ENCODE data around the gene CLDN11. TPM values are rescaled to one million over a fixed set of nuclear protein-coding genes. Genes with fewer than 3 reads are reported as not detected.

CLDN11 gene
- total RNA-seq, 2 donors from 2014 or later: 1.3 to 7.2 TPM

DNA sequence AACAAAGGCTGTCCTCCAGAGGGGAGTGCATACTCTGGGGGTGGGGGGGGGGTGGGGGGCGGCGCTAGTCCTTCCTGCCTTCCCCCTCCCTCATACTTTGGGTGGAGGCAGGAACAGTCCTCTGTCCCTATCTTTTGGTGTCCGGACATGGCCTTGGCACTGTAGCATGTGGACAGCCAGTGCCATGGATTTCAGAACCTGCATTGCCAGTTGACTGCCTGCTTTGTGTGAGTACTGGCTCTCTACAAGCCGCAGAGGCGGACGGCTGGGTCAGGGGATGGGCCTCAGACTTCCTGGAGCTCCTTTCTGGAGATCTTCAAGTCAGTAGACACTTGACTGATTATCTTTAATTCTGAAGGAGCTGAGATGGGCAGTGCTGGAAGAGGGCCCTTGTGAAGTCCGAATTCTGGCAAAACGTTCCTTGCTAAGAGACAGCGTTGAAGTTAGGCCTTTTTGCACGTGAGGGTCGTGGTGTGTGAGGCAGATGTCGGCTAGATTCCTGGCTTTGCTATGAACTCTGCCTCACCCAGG lies 2.5 kb downstream of the CLDN11 start:
- Histone ChIP-seq H3K27ac (no peak overlapping the region), H3K4me1 (no peaks in the 10 kb centered on the region), H3K36me3 (no peaks in the 10 kb centered on the region), H3K27me3 (peaks cover 30% of the 10 kb centered on the region), H3K4me3 (no peak overlapping the region), H3K9ac (ENCODE audit: low read depth in 2 of 2, low read length in 2 of 2) (no peak overlapping the region), H3K9me3 (no peaks in the 10 kb centered on the region)
- TF ChIP-seq, protein P1, sequence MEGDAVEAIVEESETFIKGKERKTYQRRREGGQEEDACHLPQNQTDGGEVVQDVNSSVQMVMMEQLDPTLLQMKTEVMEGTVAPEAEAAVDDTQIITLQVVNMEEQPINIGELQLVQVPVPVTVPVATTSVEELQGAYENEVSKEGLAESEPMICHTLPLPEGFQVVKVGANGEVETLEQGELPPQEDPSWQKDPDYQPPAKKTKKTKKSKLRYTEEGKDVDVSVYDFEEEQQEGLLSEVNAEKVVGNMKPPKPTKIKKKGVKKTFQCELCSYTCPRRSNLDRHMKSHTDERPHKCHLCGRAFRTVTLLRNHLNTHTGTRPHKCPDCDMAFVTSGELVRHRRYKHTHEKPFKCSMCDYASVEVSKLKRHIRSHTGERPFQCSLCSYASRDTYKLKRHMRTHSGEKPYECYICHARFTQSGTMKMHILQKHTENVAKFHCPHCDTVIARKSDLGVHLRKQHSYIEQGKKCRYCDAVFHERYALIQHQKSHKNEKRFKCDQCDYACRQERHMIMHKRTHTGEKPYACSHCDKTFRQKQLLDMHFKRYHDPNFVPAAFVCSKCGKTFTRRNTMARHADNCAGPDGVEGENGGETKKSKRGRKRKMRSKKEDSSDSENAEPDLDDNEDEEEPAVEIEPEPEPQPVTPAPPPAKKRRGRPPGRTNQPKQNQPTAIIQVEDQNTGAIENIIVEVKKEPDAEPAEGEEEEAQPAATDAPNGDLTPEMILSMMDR (IDR thresholded peaks at IDR 0.05): no peak
- DNase-seq: no peak
- intact Hi-C loops (cut with DNase I): no loop called here

DNA sequence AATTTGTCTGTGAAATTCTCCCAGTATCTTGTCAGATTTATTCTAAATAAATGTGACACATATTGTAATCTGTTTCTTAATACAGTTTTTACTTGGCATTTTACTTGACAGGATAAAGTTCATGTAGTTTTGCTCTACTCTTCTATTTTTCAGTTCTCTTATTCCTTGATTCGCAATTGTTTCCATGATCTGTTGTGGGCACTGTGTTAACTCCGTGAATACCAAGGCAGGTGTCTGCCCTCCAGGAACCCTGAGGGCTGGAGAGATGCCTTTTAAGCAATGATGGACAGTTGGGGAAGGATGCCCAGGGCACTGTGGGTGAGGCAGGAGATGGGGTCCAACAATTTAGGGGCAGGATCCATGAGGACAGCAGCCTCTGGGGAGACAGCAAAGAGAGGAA lies 3.1 kb downstream of the CLDN11 start:
- Histone ChIP-seq H3K4me1 (no peaks in the 10 kb centered on the region), H3K4me3 (no peak overlapping the region), H3K27me3 (peaks cover 28% of the 10 kb centered on the region), H3K27ac (no peak overlapping the region), H3K36me3 (no peaks in the 10 kb centered on the region), H3K9me3 (no peaks in the 10 kb centered on the region), H3K9ac (ENCODE audit: low read depth in 2 of 2, low read length in 2 of 2) (no peak overlapping the region)
- intact Hi-C loops (cut with DNase I): no loop called here
- TF ChIP-seq, protein P1 (IDR thresholded peaks at IDR 0.05): no peak
- no peak for DNase-seq

DNA sequence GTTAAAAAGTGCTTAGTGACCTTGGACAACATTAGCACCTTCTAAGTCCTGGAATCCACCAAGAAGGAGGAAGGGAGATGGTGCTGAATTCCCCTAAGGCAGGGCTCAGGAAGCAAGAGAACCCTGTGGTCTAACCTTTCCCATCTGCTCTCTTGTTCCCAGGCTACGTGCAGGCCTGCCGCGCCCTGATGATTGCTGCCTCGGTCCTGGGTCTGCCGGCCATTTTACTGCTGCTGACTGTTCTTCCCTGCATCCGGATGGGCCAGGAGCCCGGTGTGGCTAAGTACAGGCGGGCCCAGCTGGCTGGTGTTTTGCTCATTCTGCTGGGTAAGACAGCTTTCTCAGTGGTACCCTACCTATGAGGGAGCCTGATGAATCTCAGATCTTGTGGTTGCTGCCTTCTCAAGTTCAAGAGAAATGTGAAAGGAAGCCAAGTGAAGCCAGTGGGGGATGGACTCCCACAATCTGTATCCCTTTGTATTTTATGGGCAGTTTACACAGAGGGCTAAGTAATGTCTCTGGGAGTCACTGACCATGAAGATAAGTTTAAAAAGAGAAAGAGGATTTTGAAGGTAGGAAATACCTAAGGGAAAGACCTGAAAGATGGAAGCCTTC lies 4.4 kb downstream of the CLDN11 start:
- Histone ChIP-seq H3K4me1 (no peaks in the 10 kb centered on the region), H3K27me3 (peaks cover 25% of the 10 kb centered on the region), H3K9ac (ENCODE audit: low read depth in 2 of 2, low read length in 2 of 2) (no peak overlapping the region), H3K4me3 (no peak overlapping the region), H3K36me3 (no peaks in the 10 kb centered on the region), H3K27ac (no peak overlapping the region), H3K9me3 (no peaks in the 10 kb centered on the region)
- intact Hi-C loops (cut with DNase I): no loop called here
- DNase-seq: no peak
- TF ChIP-seq, protein P1 (IDR thresholded peaks at IDR 0.05): no peak

DNA sequence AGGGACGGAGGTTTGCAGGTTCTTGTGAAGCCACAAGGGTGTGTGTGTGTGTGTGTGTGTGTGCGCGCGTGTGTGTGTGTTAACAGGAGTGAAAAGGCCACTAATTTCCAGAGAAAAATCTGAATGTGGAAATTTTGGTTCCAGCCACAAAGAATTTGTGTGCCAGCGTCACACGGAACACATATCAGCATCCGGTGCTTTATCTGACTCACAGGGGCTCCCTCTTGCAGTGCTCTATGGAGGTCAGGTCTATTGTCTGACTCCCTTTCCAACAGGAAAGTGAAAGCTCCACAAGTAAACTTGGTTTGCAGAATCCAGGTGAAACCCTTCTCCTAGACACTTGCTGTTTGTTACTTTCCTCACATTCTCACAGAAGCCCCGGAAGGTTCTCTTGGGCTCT lies 6.2 kb downstream of the CLDN11 start:
- H3K27ac ChIP-seq: no peak overlapping the region
- TF ChIP-seq, protein P1 (IDR thresholded peaks at IDR 0.05): no peak
- no peaks in the 10 kb centered on the region for H3K36me3 ChIP-seq
- H3K9me3 ChIP-seq: no peaks in the 10 kb centered on the region
- H3K9ac ChIP-seq (ENCODE audit: low read depth in 2 of 2, low read length in 2 of 2): no peak overlapping the region
- no peaks in the 10 kb centered on the region for H3K4me1 ChIP-seq
- intact Hi-C loops (cut with DNase I): no loop called here
- peaks cover 8% of the 10 kb centered on the region for H3K27me3 ChIP-seq
- H3K4me3 ChIP-seq: no peak overlapping the region
- DNase-seq: no peak

DNA sequence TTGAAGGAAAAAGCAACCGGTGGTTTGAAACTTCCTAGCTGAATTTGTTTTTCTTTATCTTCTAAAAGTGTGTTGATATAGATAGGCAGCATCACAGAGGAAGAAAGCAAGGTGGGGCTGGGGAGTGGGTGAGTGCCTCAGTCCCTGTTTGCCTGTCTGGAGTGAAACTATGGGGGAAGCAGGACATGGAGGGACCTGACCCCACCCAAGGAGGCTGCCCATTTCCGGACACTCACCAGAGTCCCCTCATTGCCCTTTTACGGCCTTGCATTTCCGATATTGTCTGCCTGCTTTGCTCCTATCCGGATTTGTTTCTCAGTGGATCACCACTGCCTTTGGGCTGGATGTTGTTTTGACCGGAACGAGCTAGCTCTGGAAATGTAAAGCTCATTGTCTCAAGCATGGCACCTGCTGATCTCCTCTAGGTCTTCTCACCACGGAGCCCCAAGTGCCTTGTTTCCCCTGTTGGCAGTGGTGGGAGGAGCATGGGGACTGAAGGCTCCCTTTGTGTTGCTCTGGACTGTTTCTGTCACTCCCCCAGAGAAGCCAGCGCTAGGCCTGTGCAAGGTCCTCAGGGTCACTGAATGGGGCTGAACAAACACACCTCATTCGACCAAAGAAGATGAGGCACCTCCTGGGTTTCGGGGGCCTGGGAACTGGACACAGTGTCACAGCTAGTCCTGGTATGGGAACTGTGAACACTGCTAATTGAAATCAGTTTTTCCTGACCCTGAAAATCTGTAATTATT lies 7.0 kb downstream of the CLDN11 start:
- Histone ChIP-seq H3K9me3 (no peaks in the 10 kb centered on the region), H3K4me1 (no peaks in the 10 kb centered on the region), H3K9ac (ENCODE audit: low read depth in 2 of 2, low read length in 2 of 2) (no peak overlapping the region), H3K27me3 (peaks cover 1% of the 10 kb centered on the region), H3K36me3 (no peaks in the 10 kb centered on the region), H3K27ac (no peak overlapping the region), H3K4me3 (no peak overlapping the region)
- TF ChIP-seq, protein P1 (IDR thresholded peaks at IDR 0.05): no peak
- DNase-seq: no peak
- intact Hi-C loops (cut with DNase I): no loop called here
